Kidney tubule cell (primary cell): ENCODE measurements around the gene SPINK14.

Source experiments
- DNase-seq: peaks from one replicate; pipeline ENCODE4 v3.0.0-alpha.2; 2018; ENCODE audit warnings: low spot score

The SPINK14 gene

DNA sequence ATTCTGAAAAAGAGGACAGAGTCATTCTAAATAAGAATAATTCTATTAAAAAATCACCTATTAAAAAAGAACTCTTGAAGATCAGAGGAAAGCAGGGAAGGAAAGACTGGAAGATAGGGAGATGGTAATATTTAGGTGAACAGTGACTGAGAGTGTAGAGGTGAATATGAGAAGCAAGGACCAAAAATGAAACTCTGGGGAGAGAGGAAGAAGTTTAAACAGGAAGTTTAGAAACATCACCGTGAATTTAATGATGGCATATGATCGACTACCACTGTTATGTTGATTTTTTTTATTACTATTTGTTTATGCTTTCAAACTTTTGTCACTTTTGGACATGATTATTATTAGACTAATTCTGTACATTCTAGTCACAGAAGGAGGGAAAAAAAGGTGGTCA is 32.8 kb downstream of the SPINK14 start:
- no peak for DNase-seq

DNA sequence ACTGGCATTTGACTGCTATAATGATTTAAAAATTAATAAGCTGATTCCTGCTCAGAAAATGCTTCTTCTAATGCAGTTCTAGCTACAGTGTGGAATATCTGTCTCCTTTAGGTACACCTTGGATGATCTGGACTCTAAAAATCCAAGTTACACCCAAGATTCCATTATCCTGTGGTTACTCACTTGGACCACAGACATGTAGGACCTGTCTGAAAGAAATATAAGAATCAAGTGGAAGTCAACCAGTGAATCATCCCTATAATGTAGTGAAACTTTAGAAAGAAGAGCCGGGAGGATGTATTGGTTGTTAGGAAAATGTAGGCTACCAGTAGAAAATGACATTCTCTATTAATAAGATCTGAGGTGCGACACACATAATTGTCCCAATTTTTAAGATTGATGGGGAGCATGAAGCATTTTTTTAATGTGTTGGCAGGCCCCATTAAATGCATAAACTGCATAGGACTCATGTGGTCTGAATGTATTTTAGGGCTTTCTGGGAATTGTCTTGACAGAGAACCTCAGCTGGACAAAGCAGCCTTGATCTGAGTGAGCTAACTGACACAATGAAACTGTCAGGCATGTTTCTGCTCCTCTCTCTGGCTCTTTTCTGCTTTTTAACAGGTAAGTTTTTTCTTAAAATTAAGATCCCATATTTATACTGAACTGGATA is 34.3 kb downstream of the SPINK14 start, which contains the start of gene SPINK6:
SPINK6 (plus strand) TSS at position 512 of the 673 bp plus-strand sequence; CDS start at position 567, 55 bp downstream.
- peak; percentile 50 for DNase-seq

DNA sequence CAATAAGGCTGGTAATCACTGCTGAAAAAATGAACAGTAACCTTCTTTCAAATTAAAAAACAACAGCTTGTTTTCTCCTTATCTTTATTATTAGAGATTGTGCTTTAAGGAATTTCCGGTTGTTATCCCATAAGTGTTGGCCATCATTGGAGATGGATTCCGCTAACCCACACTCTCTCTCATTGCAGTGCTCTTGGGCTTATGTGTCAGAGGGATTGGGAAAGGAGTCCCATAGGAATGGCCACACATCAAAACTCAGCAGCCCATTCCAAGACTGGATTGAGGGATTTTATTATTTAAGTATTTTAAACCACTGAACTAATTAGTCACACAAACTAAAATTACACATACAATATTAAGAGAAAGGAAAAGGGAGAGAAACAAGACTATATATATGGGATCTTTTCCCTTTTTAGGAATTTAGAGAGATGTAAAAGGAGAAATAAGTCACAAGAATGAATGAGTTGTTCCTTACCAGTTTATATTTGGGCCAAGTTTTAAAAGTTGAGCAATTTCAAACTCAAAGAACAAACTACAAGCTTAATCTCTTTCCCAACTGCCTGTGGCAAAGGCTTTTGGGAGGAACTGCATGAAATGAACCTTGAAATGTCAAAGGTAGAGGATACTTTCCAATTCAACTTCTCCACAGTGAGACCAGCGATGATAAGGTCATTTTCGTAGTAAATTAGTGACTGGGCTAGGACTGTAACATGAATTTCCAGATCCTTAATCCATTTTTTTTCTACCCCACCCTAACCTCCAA is 36.9 kb downstream of the SPINK14 start:
- DNase-seq: no peak

GRCh38 chr5:148205865-148206264 is 37.5 kb downstream of the SPINK14 start:
- no peak for DNase-seq

- no peak for DNase-seq
These were observed 38.3 kb downstream of the SPINK14 start for GRCh38 chr5:148206620-148207019.

DNA sequence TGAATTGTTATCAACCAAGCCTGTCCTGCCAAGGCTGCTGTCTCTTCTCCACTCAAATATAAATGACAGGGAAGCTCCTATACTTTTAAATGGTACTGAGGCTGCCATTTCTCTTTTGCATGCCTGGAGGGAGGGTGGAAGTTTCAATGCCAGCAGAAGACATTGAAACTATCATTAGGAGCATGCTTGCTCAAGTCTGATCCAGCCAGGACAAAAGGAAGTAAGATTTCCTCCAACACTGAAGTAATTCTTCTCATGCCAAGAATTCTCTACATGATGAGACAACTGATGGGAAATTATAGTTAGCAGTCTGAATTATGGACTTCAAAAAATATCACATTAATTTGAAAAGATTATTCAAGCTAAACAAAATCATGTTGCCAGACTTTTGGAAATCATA is 39.9 kb downstream of the SPINK14 start:
- DNase-seq: no peak

GRCh38 chr5:148209151-148209770 is 40.9 kb downstream of the SPINK14 start:
- DNase-seq: no peak

DNA sequence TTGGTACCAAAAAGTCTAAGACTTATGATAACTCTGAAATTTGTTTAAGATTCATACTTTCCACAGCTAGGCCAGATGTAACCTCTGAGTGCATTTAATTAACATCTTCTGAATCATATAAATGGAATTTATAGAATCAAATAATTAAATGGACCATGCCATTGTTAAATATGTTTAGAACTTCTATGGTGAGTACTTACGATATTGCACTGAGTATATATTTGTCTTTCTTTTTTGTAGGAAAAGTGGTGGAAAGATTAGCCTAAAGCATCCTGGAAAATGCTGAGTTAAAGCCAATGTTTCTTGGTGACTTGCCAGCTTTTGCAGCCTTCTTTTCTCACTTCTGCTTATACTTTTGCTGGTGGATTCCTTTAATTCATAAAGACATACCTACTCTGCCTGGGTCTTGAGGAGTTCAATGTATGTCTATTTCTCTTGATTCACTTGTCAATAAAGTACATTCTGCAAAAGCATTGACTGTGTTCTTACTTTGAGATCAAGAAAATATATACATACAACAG is 46.4 kb downstream of the SPINK14 start:
- DNase-seq: no peak

GRCh38 chr5:148221508-148221907 is 53.2 kb downstream of the SPINK14 start:
- DNase-seq: no peak

DNA sequence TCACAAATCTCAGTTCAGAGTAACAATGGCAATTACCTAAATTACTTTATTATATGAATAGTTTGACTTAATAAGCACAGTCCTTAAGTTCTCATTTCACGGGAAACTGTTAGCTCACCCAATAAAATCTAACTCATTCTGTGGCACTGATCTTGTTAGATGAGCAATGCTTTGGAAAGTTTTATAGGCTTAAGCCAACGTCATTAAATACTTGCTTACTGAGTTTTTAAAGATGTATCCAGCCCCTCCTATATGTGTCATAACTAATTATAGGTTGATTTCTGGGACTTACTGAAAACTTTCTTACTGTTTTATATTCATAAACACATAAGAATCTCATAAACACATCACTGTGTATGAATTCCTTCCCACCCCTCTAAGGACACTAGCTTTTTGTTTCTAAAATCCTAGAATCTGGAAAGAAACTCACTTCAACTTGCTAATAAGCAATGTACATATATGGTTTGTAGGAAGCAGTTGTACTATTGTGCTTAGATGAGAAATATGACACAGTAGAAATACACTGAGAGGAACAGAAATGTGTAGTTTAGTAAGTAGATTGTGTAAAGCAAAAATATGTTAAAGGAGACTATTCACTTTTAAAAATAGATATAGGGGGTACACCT is 55.9 kb downstream of the SPINK14 start:
- no peak for DNase-seq
